Keratinocyte (primary cell): Measurements from ENCODE around the gene MRPL34.

Source experiments
- CTCF ChIP-seq, 3 experiments: IDR thresholded peaks in 1 of 3; conservative IDR thresholded peaks in 1 of 3; optimal IDR thresholded peaks in 1 of 3; 2 replicates in 2 of 3; 3 replicates in 1 of 3; pipeline versions ENCODE3 to v1.5.1; 2011; ENCODE audit warnings: low read length in 3 of 3, mild to moderate bottlenecking in 3 of 3, moderate library complexity in 2 of 3, control low read depth in 1 of 3, inconsistent platforms in 1 of 3; ENCODE audit not compliant: insufficient read depth in 2 of 3; ENCODE audit errors: extremely low read depth in 1 of 3
- EZH2 ChIP-seq: IDR thresholded peaks from one replicate; pipeline ENCODE4 v1.6.1; 2012; ENCODE audit warnings: inconsistent platforms, mild to moderate bottlenecking, low read length, moderate library complexity

- TF ChIP-seq EZH2 (no peak), CTCF (optimal IDR thresholded peaks at IDR 0.05 in 1 of 3, IDR thresholded peaks at IDR 0.05 in 1 of 3, conservative IDR thresholded peaks at IDR 0.05 in 1 of 3; ENCODE audit: extremely low read depth in 1 of 3, insufficient read depth in 2 of 3, low read length in 3 of 3) (no peak)
Measured at GRCh38 chr19:17275441-17276175, 30.1 kb upstream of the MRPL34 start.
